Measurements from ENCODE around the gene NOL12.

GRCh38 chr22:37647928-37648327 is 38.2 kb upstream of the NOL12 start:
- TF ChIP-seq GATA2 (IDR thresholded peaks at IDR 0.05; ENCODE audit: low read depth, low read length) (no peak), GATA3 (IDR thresholded peaks at IDR 0.05; ENCODE audit: low read depth, low read length) (no peak)

Measured in SH-SY5Y (cell line).